NCI-H2171 treated with DMSO at 0.1 percent for 48 hours (cell line): ENCODE results near the gene BMPER.

Experiments
- DNase-seq: peaks from one replicate; lab custom pipeline; 2025; lab: John Stamatoyannopoulos, UW

BMPER gene

GRCh38 chr7:34026481-34027190 lies 121.3 kb downstream of the BMPER start:
- DNase-seq, result peak; percentile 10

- no peak for DNase-seq
Observed at GRCh38 chr7:34031156-34031555, 125.8 kb downstream of the BMPER start.

- DNase-seq, result peak; percentile 97
Observed at GRCh38 chr7:34034728-34035127, 129.4 kb downstream of the BMPER start.

GRCh38 chr7:34036051-34036920 lies 130.9 kb downstream of the BMPER start:
- no peak for DNase-seq

GRCh38 chr7:34036972-34037792 lies 131.8 kb downstream of the BMPER start:
- DNase-seq, result no peak

- DNase-seq, result no peak
Observed at GRCh38 chr7:34038816-34039470, 133.6 kb downstream of the BMPER start.

- DNase-seq, result no peak
Observed at GRCh38 chr7:34041707-34042106, 136.4 kb downstream of the BMPER start.

- no peak for DNase-seq
Observed at GRCh38 chr7:34042406-34042805, 137.1 kb downstream of the BMPER start.

- no peak for DNase-seq
Observed at GRCh38 chr7:34043461-34044305, 138.3 kb downstream of the BMPER start.

- no peak for DNase-seq
Observed at GRCh38 chr7:34044306-34044643, 138.9 kb downstream of the BMPER start.

- no peak for DNase-seq
Observed at GRCh38 chr7:34044734-34045353, 139.5 kb downstream of the BMPER start.

GRCh38 chr7:34048445-34048844 lies 143.1 kb downstream of the BMPER start:
- no peak for DNase-seq

GRCh38 chr7:34054075-34054474 lies 148.7 kb downstream of the BMPER start:
- no peak for DNase-seq

GRCh38 chr7:34057136-34057535 lies 151.8 kb downstream of the BMPER start:
- DNase-seq, result no peak

GRCh38 chr7:34057956-34058355 lies 152.6 kb downstream of the BMPER start:
- peak; percentile 87 for DNase-seq

- peak; percentile 87 for DNase-seq
Observed at GRCh38 chr7:34058801-34059135, 153.4 kb downstream of the BMPER start.

GRCh38 chr7:34059136-34059828 lies 153.9 kb downstream of the BMPER start:
- peak; percentile 47 for DNase-seq

- no peak for DNase-seq
Observed at GRCh38 chr7:34060196-34060947, 155.0 kb downstream of the BMPER start.

GRCh38 chr7:34061149-34061548 lies 155.8 kb downstream of the BMPER start:
- no peak for DNase-seq
